NB4 (cell line): ENCODE results near the gene CEP250.

ENCODE experiments used
- POLR2A ChIP-seq: IDR thresholded peaks from 2 replicates; pipeline ENCODE4 v1.6.1; 2011; ENCODE audit warnings: mild to moderate bottlenecking; ENCODE audit not compliant: insufficient read length; ENCODE audit errors: extremely low read depth
- TF ChIP-seq, protein P1 (sequence below): IDR thresholded peaks from one replicate; pipeline ENCODE4 v1.5.1; 2012; ENCODE audit warnings: low read depth, low read length

DNA sequence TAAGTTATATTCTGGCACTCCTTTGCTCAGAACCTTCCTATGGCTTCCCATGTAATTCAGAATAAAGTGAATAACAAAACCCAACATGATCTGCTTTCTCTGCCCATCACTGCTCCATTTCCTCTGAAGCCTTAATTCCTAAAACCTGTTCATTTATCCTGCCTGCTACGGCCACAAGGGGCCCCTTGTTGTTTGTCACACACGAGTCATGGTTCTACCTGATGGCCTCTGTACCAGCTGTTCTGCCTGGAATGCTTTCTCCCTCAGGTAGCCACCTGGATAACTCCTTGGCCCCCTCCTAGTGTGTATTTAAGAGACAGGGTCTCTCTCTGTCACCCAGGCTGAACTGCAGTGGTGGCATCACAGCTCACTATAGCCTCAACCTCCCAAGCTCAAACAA, 113.2 kb downstream of the CEP250 start:
- TF ChIP-seq, protein P1, sequence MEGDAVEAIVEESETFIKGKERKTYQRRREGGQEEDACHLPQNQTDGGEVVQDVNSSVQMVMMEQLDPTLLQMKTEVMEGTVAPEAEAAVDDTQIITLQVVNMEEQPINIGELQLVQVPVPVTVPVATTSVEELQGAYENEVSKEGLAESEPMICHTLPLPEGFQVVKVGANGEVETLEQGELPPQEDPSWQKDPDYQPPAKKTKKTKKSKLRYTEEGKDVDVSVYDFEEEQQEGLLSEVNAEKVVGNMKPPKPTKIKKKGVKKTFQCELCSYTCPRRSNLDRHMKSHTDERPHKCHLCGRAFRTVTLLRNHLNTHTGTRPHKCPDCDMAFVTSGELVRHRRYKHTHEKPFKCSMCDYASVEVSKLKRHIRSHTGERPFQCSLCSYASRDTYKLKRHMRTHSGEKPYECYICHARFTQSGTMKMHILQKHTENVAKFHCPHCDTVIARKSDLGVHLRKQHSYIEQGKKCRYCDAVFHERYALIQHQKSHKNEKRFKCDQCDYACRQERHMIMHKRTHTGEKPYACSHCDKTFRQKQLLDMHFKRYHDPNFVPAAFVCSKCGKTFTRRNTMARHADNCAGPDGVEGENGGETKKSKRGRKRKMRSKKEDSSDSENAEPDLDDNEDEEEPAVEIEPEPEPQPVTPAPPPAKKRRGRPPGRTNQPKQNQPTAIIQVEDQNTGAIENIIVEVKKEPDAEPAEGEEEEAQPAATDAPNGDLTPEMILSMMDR = peak; percentile 26
- TF ChIP-seq POLR2A = no peak
